Right atrium auricular region (tissue), 2 donors: ENCODE measurements around the gene SYT7. TPM values are rescaled to one million over a fixed set of nuclear protein-coding genes. Genes with fewer than 3 reads are reported as not detected.
A peak's percentile ranks its signal among the peaks of the same experiment; 100 is the strongest.

Source experiments
- DNase-seq: peaks from one replicate; pipeline ENCODE4 v3.0.0-alpha.2; 2019; ENCODE audit warnings: low spot score
- H3K27ac ChIP-seq, 2 donors: fragments of 200-600 bp; sonication (generic); 1 replicate in 1 of 2; 2 replicates in 1 of 2; pipeline ENCODE4 v1.5.1; 2016 to 2019
- H3K27me3 ChIP-seq, 2 donors: fragments of 200-600 bp; sonication (generic); one replicate each; pipeline versions ENCODE4 v1.5.1 to v1.6.0; 2017 to 2019
- H3K36me3 ChIP-seq: fragments of 200-600 bp; sonication (generic); one replicate; pipeline ENCODE4 v1.5.1; 2016
- H3K4me1 ChIP-seq, 2 donors: fragments of 200-600 bp; sonication (generic); one replicate each; pipeline versions ENCODE4 v1.5.1 to v1.6.0; 2017 to 2019
- H3K4me3 ChIP-seq, 2 donors: fragments of 200-600 bp; sonication (generic); 1 replicate in 1 of 2; 2 replicates in 1 of 2; pipeline ENCODE4 v1.5.1; 2017 to 2019; ENCODE audit warnings: mild to moderate bottlenecking in 1 of 2, moderate library complexity in 1 of 2
- H3K9me3 ChIP-seq, 2 donors: fragments of 200-600 bp; sonication (generic); one replicate each; pipeline ENCODE4 v1.5.1; 2019
- CTCF ChIP-seq, 2 donors: fragments of 200-600 bp; sonication (generic); IDR thresholded peaks; one replicate each; pipeline ENCODE4 v1.5.1; 2019; ENCODE audit warnings: antibody characterized with exemption in 2 of 2
- total RNA-seq, 2 donors: library from RNA; depleted of rRNA; stranded (reverse); fragments of >200 nt; gene quantifications; one replicate each; pipeline ENCODE4 v1.1.0, GENCODE V29; 2016

Gene SYT7
- total RNA-seq, 2 donors from 2014 or later = 19.2 to 23.6 TPM

- Histone ChIP-seq H3K36me3 (no peaks in the 10 kb centered on the region), H3K27me3 (no peaks in the 10 kb centered on the region)
- no peak for DNase-seq
These were observed 48.5 kb downstream of the SYT7 start for GRCh38 chr11:61532134-61533038.

GRCh38 chr11:61531044-61531443 lies 49.8 kb downstream of the SYT7 start:
- Histone ChIP-seq H3K27me3 (no peaks in the 10 kb centered on the region), H3K9me3 (no peaks in the 10 kb centered on the region), H3K4me3 (no peak overlapping the region), H3K4me1 (peaks cover 0 to 45% of the 10 kb centered on the region in 2 donors), H3K27ac (no peak overlapping the region), H3K36me3 (no peaks in the 10 kb centered on the region)
- TF ChIP-seq CTCF (IDR thresholded peaks at IDR 0.05) = no peak
- DNase-seq = no peak

More at GRCh38 chr11:61532134-61533038, 48.5 kb downstream of the SYT7 start:
- peak; percentile 70 to 81 for TF ChIP-seq CTCF (IDR thresholded peaks at IDR 0.05)
- no peak overlapping the region for H3K4me3 ChIP-seq
- H3K27ac ChIP-seq = no peak overlapping the region
- H3K4me1 ChIP-seq = peaks cover 0 to 58% of the 10 kb centered on the region in 2 donors
- no peaks in the 10 kb centered on the region for H3K9me3 ChIP-seq

- Histone ChIP-seq H3K36me3 (no peaks in the 10 kb centered on the region), H3K4me3 (no peak overlapping the region), H3K27me3 (no peaks in the 10 kb centered on the region), H3K27ac (peak overlapping the region in 1 of 2 donors; percentile 31), H3K4me1 (peaks cover 0 to 35% of the 10 kb centered on the region in 2 donors), H3K9me3 (no peaks in the 10 kb centered on the region)
- no peak for TF ChIP-seq CTCF (IDR thresholded peaks at IDR 0.05)
- DNase-seq = peak; percentile 66
These were observed 51.2 kb downstream of the SYT7 start for GRCh38 chr11:61529537-61530225.

- H3K27me3 ChIP-seq = no peaks in the 10 kb centered on the region
These were observed 52.8 kb downstream of the SYT7 start for GRCh38 chr11:61528114-61528513.

More at GRCh38 chr11:61528114-61528513, 52.8 kb downstream of the SYT7 start:
- Histone ChIP-seq H3K4me1 (peaks cover 0 to 30% of the 10 kb centered on the region in 2 donors), H3K36me3 (no peaks in the 10 kb centered on the region), H3K27ac (no peak overlapping the region), H3K9me3 (no peaks in the 10 kb centered on the region), H3K4me3 (no peak overlapping the region)
- DNase-seq = no peak
- TF ChIP-seq CTCF (IDR thresholded peaks at IDR 0.05) = no peak
